GM18499 (cell line): ENCODE data around the gene SCGB2A2.

Source experiments
- ATAC-seq: cut with Tn5 transposase; IDR thresholded peaks from one replicate; pipeline ENCODE4 v1.9.1; 2021; ENCODE audit warnings: moderate number of reproducible peaks; ENCODE audit not compliant: insufficient read depth, unreplicated experiment

SCGB2A2 gene

DNA sequence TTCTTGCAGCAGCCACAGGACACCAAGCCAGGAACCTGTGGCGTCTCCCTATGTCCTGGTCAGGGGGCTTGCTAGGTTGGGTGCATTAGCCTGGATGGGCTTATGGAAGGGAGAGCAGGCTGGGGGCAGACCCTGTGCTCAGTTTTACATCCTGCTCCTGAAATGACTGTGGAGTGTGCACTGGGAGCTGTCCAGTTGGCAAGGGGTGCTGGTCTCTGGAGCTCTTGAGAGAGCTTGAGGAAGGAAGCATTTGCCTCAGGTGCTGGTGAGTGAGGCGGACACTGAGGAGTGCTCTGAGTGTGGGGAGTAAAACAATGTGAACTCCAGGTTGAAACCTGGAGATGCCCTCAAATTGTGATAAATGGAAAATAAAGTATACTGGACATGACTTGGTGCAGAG lies 25.5 kb downstream of the SCGB2A2 start:
- ATAC-seq = no peak

DNA sequence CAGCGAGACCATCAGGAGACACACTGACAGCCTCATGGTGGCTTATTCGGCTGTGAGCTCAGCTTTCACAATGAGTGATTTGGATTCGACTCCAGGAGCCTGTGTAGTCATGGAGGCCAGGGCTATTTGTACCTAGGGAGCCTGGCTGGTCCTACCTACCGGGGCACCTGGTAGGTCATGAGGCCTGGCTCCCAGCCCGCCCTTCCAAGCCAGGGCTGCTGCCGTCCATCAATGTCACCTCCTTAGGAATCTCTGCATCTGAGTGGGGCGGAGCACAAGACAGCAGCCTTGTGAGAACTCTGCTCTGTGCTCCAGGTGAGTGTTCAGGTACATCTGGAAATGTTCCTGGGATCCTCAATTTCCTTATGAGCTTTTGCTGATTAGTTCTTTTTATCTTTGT lies 29.0 kb downstream of the SCGB2A2 start, which contains the start of gene SCGB1D4:
TSS of gene SCGB1D4 (minus strand) at position 101 of the 400 bp plus-strand sequence. CDS start at position 36, 65 bp downstream.
- ATAC-seq = no peak

DNA sequence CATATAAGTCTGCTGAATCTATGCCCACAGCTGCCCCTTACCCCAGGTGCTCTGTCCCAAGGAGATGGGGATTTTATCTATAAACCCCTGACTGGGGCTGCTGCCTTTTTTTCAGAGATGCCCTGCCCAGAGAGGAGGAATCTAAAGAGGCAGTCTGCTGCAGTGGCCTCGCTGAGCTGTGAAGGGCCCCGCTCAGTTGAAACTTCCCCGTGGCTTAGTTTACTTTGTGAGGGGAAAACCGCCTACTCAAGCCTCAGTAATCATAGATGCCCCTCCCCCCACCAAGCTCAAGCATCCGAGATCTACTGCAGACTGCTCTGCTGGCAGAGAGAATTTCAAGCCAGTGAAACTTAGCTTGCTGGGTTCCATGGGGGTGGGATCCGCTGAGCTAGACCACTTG lies 36.3 kb downstream of the SCGB2A2 start:
- no peak for ATAC-seq

DNA sequence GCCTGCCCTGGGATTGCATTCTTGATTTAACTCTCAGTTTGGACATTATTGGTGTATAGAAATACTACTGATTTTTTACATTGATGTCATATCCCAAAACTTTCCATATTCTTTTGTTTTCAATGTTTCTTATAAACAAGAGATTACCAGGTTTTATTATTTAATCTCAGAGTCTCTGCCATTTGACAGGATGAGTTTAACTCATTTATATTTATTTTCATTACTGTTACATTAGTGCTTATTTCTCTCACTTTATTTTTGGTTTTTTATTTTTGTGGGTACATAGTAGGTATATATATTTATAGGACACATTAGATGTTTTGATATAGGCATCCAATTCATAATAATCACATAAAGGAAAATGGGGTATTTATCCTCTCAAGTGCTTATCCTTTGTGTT lies 38.0 kb downstream of the SCGB2A2 start:
- no peak for ATAC-seq

DNA sequence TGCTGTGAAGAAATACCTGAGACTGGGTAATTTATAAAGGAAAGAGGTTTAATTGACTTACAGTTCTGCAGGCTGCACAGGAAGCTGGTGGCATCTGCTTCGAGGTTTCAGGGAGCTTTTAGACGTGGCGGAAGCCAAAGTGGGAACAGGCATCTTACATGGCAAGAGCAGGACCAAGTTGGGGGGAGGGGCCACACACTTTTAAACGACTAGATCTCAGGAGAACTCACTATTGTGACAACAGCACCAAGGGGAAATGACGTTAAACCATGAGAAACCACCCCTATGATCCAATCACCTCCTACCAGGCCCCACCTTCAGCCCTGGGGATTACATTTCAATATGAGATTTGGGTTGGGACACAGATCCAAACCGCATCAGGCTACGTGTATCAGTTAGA lies 40.0 kb downstream of the SCGB2A2 start:
- no peak for ATAC-seq

DNA sequence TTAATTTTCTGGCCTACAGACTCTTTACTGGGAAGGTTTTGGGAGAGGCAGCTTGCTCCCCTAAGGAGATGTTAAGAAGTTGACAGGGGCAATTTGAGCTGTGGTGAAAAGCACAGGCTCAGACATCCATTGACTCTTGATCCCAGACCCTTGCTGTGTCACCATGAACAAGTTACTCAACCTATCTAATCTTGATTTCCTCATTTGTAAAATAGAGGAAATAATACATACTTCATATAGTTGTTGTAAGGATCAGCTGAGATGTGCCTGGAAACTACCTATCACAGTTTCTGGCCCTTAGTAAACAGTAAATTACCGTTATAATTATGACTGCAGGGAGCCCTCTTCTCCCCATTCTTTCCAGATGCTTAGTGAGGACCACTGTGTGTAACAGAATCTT lies 45.5 kb downstream of the SCGB2A2 start:
- no peak for ATAC-seq

DNA sequence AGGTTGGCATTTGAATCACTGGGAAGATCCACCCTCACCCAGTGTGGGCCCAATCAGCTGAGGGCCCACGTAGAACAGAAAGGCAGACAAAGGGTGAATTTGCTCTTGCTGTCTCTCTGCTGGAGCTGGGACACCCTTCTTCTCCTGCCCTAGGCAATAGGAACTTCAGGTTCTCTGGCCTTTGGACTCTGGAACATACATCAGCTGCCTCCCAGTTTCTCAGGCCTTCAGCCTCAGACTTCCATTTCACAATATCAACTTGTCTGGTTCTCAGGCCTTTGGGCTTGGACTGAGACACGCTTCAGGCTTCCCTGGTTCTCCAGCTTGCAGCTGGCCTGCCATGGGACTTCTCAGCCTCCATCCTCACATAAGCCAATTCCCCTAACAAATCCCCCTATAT lies 52.6 kb downstream of the SCGB2A2 start:
- no peak for ATAC-seq
